ENCODE results near the gene CD300C. TPM values are rescaled to one million over a fixed set of nuclear protein-coding genes. Genes with fewer than 3 reads are reported as not detected.
"Not testable (repeated sequence)": the region's sequence is repeated elsewhere in the genome, so short reads cannot be mapped to it uniquely, and the experiment has no call there.

CD300C gene
- total RNA-seq, 6 donors from 2014 or later: 0.98 to 19.4 (median 9.7) TPM

DNA sequence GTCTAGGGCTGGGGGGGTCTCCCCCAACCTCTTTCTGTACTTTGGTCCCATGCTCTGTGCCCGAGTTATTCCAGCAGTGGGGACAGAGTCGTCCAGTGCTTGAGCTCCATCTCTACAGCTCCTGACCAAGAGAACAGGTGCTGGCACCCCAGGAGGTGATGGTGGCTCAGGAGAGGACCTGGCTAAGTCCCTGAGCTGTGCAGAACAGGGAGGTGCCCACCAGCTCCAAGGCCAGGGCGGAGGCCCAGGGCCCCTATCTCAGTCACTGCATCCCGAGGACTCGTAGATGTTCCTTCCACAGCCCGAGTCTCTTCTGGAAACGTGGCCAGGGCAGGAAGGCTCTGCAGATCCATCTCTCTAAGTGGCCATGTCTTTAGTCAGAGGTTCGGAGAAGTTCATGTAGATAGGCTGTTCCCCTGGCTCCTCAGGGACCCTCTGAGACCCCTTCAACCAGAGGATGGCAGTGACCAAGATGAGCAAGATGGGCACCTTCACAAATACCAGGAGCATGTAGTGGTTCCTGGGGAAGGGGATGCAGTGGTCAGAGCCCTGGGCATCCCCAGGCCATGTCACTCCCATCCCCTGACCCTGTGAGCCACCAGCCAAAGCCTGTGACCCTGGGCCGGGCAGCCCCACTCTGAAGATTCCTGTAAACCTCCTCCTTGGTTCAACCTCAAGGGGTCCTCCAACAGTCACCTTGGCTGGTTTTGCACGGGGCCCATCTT is 23.4 kb downstream of the CD300C start:
- Histone ChIP-seq H3K27me3 (no peaks in the 10 kb centered on the region), H3K4me1 (no peaks in the 10 kb centered on the region), H3K27ac (peak overlapping the region in 3 of 4 donors; percentile 64 to 88 (median 87)), H3K36me3 (no peaks in the 10 kb centered on the region), H3K4me3 (no peak overlapping the region), H3K9me3 (peaks cover 0 to 10% (median 2%) of the 10 kb centered on the region in 4 donors)
- ATAC-seq (ENCODE audit: low FRiP score in 2 of 2): no peak
- WGBS, 2 donors: 87 to 88% methylated on average over 10 of the region's 10 CpGs
- no peak for TF ChIP-seq EP300 (IDR thresholded peaks at IDR 0.05)
- no peak for TF ChIP-seq CTCF (IDR thresholded peaks at IDR 0.05)
- no peak for TF ChIP-seq POLR2A (IDR thresholded peaks at IDR 0.05)
- no peak for TF ChIP-seq POLR2AphosphoS5 (IDR thresholded peaks at IDR 0.05)
- DNase-seq: peak in 1 of 2 donors; percentile 27

GRCh38 chr17:74521701-74522201 is 24.2 kb downstream of the CD300C start:
- H3K27me3 ChIP-seq: no peaks in the 10 kb centered on the region
- H3K27ac ChIP-seq: peak overlapping the region; percentile 64 to 88 (median 82)
- peak; percentile 50 to 70 for ATAC-seq (ENCODE audit: low FRiP score in 2 of 2)
- 48 to 65% methylated on average over 3 to 7 of the region's 9 CpGs for WGBS, 2 donors
- H3K4me3 ChIP-seq: no peak overlapping the region
- no peaks in the 10 kb centered on the region for H3K36me3 ChIP-seq
- DNase-seq: peak; percentile 29 to 56
- H3K9me3 ChIP-seq: peaks cover 0 to 10% (median 2%) of the 10 kb centered on the region in 4 donors
- TF ChIP-seq POLR2A (IDR thresholded peaks at IDR 0.05) (peak in 1 of 4 donors; percentile 60), POLR2AphosphoS5 (IDR thresholded peaks at IDR 0.05) (peak; percentile 13 to 37), EP300 (IDR thresholded peaks at IDR 0.05) (no peak), CTCF (IDR thresholded peaks at IDR 0.05) (no peak)
- H3K4me1 ChIP-seq: no peaks in the 10 kb centered on the region

GRCh38 chr17:74520790-74521480 is 25.0 kb downstream of the CD300C start:
- Histone ChIP-seq H3K27ac (peak overlapping the region; percentile 64 to 88 (median 82)), H3K36me3 (no peaks in the 10 kb centered on the region), H3K27me3 (no peaks in the 10 kb centered on the region), H3K4me3 (no peak overlapping the region), H3K9me3 (peaks cover 0 to 10% (median 2%) of the 10 kb centered on the region in 4 donors), H3K4me1 (no peaks in the 10 kb centered on the region)
- WGBS, 2 donors: 77 to 78% methylated on average over 19 to 21 of the region's 21 CpGs
- peak in 1 of 2 donors; percentile 84 for ATAC-seq (ENCODE audit: low FRiP score in 2 of 2)
- peak in 1 of 4 donors; percentile 50 for TF ChIP-seq POLR2A (IDR thresholded peaks at IDR 0.05)
- peak in 1 of 2 donors; percentile 78 for TF ChIP-seq POLR2AphosphoS5 (IDR thresholded peaks at IDR 0.05)
- TF ChIP-seq CTCF (IDR thresholded peaks at IDR 0.05): no peak
- TF ChIP-seq EP300 (IDR thresholded peaks at IDR 0.05): peak in 1 of 4 donors; percentile 68
- peak; percentile 45 to 53 for DNase-seq

DNA sequence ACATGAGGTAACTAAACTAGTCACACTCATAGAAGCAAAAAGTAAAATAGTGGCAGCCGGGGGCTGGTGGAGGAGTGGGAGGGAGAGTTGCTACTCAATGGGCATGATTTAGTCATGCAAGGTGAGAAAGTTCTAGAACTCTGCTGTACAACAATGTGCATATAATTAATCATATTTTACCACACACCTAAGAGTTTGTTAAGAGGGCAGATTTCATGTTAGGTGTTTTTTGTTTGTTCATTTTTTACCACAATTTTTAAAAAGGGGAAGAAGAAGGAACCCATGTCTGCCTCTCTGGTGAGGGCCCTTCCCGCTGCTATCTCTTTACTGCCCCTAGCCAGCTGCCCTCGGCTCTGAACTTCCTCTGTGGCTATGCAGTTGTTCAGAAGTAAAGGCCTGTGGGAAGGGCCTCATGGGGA is 25.9 kb downstream of the CD300C start:
- Histone ChIP-seq H3K4me1 (no peaks in the 10 kb centered on the region), H3K9me3 (peaks cover 0 to 10% (median 2%) of the 10 kb centered on the region in 4 donors), H3K27me3 (no peaks in the 10 kb centered on the region), H3K4me3 (no peak overlapping the region), H3K36me3 (no peaks in the 10 kb centered on the region), H3K27ac (peak overlapping the region; percentile 64 to 88 (median 82))
- DNase-seq (peak in 1 of 2 donors; percentile 71), ATAC-seq (ENCODE audit: low FRiP score in 2 of 2) (peak in 1 of 2 donors; percentile 74)
- WGBS, 2 donors: 51 to 68% methylated on average over 3 of the region's 3 CpGs
- TF ChIP-seq POLR2AphosphoS5 (IDR thresholded peaks at IDR 0.05) (no peak), POLR2A (IDR thresholded peaks at IDR 0.05) (no peak), CTCF (IDR thresholded peaks at IDR 0.05) (no peak), EP300 (IDR thresholded peaks at IDR 0.05) (no peak)

- 89 to 93% methylated on average over 6 of the region's 6 CpGs for WGBS, 2 donors
- not testable (repeated sequence) for H3K27ac ChIP-seq; H3K4me3 ChIP-seq; DNase-seq; H3K4me1 ChIP-seq; H3K36me3 ChIP-seq; H3K9me3 ChIP-seq; H3K27me3 ChIP-seq; ATAC-seq (ENCODE audit: low FRiP score in 2 of 2)
Measured at GRCh38 chr17:74518413-74518981, 27.4 kb downstream of the CD300C start.

Data from upper lobe of left lung (tissue), 6 donors.